GM19372 (cell line): ENCODE data around the gene FUNDC1.

Source experiments
- ATAC-seq: cut with Tn5 transposase; IDR thresholded peaks from one replicate; pipeline ENCODE4 v1.9.1; 2021; ENCODE audit warnings: mild to moderate bottlenecking, low read depth, moderate library complexity; ENCODE audit not compliant: unreplicated experiment

FUNDC1 gene

DNA sequence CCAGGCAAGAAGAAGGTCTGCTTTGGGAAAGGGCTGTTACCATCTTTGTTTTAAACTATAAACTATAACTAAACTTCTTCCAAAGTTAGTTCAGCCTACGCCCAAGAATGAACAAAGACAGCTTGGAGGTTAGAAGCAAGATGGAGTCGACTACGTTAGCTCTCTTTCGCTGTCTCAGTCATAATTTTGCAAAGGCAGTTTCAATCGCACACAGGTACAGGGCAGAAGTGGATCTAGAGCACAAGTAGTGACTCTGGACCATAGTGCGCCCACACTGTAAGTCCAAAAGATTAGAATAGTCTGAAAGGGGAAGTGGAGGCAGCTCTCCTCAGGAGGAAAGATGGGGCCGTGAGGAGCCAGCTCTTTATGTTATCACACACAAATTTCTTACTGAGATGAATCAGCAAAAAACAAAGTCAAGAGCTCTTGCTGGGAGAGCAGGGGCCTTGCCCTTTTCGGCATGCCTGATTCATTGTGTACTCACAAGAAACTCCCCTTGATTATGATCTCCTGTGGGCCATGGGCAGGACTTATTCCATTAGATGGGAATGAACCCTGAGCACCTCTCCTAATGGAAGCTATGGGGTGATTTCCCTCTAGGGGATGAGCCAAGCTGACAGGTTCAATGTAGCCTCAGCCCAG is 58.6 kb downstream of the FUNDC1 start:
- no peak for ATAC-seq

DNA sequence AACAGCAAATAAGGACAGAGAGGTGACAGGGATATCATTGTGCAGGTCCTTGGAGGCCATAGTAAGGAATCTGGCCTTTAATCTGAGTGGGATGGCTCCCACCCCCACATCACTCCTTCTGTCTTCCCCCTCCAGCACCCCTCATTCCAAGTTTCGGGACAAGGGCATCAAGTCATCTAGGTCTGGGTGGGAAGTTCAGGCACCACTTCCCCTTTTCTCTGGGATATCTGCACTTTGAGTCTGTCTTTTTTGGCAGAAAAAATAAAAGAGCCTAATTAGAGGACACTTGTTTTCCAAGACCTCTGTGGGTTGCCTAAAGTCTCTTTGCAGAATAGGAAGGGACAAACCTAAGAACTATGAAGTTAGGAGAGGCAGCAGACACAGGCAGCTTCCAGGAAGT is 60.1 kb downstream of the FUNDC1 start:
- no peak for ATAC-seq

DNA sequence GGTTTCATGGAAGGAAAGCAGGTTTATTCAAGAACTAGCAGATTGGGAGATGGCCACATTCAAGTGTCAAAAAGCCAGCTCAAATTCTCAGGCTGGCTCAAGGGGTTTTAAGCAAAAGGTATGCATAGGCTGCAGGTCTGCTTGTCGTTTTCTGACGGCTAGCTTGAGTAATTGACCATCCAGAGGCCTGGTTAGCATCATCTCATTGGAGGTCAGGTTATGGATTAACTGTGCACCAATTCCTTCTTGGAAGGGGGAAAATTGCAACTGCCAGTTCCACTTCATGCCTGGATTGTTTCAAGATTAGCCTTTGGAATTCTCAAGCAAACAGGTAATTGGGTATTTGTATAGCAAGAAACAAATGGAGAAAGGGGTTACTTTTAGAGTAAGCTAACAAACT is 62.1 kb downstream of the FUNDC1 start:
- no peak for ATAC-seq

DNA sequence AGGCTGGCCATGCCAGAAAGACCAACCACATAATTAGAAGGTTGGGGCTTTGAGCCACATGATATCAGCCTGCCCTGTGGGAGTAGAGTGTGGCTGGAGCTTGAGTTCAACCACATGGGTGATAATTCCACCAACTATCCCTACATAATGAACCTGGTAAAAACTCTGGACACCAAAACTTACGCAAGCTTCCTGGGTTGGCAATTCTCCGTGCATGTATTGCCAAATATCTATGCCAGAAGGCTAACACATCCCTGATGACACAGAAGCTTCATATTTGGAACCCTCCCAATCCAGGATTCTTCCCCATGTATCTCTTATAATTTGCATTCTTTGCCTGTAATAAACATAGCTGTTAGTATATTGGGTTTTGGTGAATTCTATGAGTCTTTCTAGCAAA is 68.2 kb downstream of the FUNDC1 start:
- no peak for ATAC-seq
